NCI-H187 (cell line): ENCODE data around the gene LRRC46.

Experiments used
- DNase-seq, 2 experiments: peaks; one replicate each; lab custom pipeline; 2025; lab: John Stamatoyannopoulos, UW

Gene LRRC46

DNA sequence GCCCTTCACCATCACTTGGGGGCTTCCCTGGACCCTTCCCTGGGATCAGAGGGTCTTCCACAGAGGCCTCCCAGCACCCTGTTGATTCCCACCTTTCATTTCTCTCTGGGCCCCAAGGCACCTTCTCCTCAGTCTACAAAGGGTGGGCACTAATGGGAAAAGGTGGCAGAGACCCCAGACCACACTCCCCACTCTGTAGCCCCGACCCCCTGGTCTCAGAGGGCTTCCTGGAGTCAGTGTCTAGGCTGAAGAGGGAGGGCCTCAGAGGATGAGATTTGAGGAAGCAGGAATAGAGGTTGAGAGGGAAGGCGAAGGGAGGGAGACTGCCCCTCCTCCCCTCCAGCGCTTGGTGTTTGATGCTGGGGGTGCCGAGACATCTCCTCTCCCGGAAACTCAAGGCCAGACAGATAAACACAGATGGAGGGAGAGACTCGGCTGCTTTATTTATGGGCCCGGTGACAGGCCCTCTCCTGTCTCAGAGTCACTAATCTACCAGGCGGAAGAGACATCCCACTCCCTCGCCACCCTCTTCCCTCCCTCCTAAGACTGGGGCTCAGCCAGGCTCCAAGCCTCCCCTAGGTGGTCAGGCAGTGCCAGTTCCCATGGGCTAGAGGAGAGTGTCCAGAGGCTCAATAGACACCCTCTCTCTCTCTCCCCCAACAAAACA lies 46.0 kb downstream of the LRRC46 start:
- no peak for DNase-seq

DNA sequence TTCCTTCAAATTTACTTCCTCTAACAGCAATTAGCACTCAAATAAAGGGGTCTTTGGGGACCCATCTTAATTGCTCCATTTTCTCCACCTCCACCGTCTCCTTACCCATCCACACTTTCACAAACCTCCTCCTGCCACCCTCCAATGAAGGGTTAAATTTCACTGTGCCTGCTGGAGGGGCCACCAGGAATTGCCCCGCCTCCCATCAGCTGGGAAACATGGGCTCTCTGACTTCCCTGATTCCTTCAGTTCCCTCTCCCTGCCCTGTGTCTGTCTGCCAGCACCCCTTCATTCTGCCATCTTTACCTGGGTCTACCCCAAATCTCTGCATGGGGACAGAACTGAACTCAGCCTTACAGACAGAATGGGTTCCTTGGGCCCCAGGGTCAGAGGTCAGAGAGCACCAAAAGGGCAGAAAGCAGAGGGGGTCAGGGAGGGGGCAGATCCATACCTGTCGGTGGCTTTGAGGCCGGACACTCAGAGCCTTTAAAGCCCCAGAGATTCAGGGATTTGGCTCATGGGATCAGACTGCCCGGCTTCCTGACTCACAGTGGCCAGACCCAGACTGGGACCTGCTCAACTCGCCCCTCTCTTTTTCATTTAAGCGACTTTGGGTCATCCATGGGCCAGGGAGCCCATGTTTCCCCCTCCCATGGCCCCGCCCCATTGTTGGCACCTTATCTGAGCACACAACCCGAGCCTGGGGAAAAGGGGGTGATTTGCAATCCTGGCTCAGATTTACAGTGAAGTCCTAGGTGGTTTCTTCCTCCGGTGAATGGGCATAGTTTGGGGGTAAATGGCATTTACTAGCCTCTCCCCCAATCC lies 46.9 kb downstream of the LRRC46 start:
- no peak for DNase-seq

DNA sequence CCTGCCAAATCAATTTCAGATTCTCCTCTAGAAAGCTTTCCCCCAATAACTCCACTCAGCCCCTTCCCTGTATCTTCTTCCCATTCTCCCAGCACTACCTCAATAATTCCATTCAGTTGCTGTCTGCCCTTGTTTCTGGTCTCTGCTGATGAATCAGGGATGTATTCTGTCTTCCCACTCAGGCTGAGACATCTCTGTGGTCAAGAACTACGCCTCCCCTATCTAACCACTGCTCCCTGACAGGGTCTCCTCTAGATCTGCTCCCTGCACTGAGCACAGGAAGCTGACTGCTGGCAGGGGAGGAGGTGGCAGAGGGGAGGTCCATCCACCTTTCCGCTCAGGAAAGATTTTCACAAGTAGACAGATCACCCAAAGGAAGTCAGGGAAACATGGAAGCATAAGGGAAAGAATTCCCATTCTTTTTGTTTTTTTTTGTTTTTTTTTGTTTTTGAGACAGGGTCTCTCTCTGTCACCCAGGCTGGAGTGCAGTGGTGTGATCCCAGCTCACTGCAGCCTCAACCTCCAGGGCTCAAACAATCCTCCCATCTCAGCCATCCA lies 47.6 kb downstream of the LRRC46 start:
- DNase-seq, result no peak

DNA sequence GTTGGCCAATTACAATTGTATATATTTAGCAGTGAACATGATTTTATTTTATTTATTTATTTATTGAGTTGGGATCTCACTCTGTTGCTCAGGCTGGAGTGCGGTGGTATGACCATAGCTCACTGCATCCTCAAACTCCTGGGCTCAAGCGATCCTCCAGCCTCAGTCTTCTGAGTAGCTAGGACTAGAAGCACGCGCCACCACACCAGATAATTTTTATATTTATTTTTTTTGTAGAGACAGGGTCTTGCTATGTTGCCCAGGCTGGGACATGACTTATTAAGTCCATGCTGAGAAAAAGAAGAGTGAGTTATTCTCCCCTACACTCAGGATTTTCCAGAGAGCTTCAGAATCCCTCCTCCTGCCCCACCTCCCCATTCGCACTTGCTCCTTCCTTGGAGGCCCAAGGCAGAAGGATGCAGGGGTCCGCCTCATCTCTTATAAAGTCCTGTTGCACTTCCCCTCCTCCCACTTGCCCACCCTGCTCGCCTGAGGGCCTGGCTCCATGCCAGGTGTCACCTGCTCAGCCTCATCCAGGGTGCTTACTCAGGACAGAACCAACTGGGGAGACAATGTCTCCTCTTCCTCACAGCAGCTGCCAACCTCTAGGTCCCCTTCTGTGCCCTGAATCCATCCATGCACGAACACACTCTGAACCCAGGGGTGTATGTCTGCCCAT lies 48.4 kb downstream of the LRRC46 start:
- no peak for DNase-seq

- no peak for DNase-seq
These were observed 50.8 kb downstream of the LRRC46 start for GRCh38 chr17:47882247-47882646.

GRCh38 chr17:47882695-47883588 lies 51.5 kb downstream of the LRRC46 start:
- no peak for DNase-seq

- DNase-seq, result no peak
These were observed 52.3 kb downstream of the LRRC46 start for GRCh38 chr17:47883589-47884426.

DNA sequence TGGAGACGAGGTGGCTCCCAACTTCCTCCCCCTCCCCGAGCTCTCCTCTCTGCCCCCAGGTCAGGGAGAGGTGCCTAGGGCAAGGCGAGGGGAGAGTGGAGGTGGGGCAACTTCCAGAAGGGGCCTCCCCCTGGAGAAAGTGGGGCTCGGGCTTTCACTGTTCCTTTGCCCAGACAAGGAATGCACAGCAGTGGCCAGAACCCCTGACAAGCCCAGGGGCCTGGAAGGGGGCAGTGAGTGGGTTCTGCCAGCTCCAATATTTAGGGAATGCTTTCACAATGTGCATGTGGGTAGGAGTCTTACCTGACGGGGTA lies 52.9 kb downstream of the LRRC46 start:
- DNase-seq, result no peak

DNA sequence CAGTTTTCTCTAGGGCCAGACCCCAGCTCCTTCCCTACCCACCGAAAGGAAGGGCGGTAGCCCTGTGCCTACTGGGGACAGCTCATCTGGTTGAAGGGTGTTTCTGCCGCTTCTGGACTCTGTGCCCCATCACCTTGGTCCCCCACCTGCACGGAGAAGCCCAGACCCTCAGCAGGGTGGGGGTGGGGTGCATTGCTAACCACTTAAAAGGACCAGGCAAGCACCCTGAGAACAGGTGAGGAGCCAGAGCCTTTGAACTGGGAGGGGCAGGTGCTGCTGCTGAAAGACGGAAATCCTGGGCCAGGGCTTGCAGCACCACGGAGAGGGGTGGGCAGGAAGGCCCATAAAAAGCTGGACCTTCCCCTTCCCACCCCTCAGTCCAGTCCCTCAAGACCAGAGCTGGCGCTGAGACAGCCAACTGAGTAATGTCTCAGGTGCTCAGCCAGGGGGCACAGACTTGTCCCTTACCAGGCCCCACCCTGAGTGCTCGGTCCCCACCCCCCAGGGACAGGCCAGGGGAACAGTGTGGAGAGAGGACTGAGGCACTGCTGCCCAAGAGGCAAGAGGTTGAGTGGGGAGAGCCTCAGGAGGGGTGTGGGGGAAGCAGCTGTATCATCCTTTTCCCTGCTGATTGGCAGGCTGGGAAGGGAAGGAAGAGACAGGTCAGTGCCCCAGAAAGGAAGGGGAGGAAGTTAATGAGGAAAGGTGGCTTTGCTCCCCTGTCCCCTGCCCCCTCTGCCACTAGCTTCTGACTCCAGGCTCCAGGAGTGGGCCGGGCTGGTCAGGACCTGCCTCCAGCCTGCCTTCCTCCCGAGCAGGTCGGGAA lies 53.6 kb downstream of the LRRC46 start:
- DNase-seq, result no peak
